ENCODE measurements around the gene KCNMB2. TPM values are rescaled to one million over a fixed set of nuclear protein-coding genes. Genes with fewer than 3 reads are reported as not detected.

KCNMB2 gene
- total RNA-seq, 2 donors from 2014 or later: not detected

DNA sequence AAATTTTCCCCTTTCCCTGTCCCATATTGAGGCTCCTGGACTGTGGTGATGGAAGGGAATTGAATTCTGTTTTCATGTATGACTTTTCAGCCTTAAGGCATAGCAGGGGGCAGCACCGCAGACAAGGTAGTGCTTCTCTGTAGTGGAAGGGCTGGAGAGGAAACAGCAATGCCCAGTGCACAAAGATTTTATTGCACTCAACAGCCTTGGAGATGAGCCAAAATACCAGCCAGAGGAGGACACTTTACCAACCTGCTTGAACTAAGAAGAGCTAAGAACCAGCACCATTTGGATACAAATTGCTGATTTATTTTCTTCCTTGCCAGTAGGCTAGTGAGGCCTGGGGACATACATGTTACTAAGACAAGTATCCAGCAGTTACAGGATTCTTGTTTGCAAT lies 98.7 kb downstream of the KCNMB2 start:
- Histone ChIP-seq H3K9ac (ENCODE audit: extremely low read depth, low read length, poor library complexity, severe bottlenecking) (no peak overlapping the region), H3K27me3 (ENCODE audit: control insufficient read depth, insufficient read depth, low read length, poor library complexity, severe bottlenecking) (no peaks in the 10 kb centered on the region), H3K36me3 (ENCODE audit: control insufficient read depth, insufficient read depth, low read length) (no peaks in the 10 kb centered on the region), H3K27ac (ENCODE audit: low read depth, low read length) (no peak overlapping the region), H3K4me1 (ENCODE audit: control insufficient read depth, insufficient read depth, low read length) (no peaks in the 10 kb centered on the region), H3K9me3 (ENCODE audit: control insufficient read depth, low read length) (peaks cover 17% of the 10 kb centered on the region), H3K4me3 (ENCODE audit: low read length) (no peak overlapping the region)
- H3K27me3 Mint-ChIP-seq (ENCODE audit: insufficient read depth): no peaks in the 10 kb centered on the region
- WGBS, 2 experiments (ENCODE audit: insufficient coverage in 1 of 2, insufficient read length in 1 of 2): 50% methylated on average over 1 of the region's 1 CpG; no CpG with 5 or more reads in 1 of the 2 experiments
- no peaks in the 10 kb centered on the region for H3K36me3 Mint-ChIP-seq (ENCODE audit: low read depth)
- TF ChIP-seq, protein P1, sequence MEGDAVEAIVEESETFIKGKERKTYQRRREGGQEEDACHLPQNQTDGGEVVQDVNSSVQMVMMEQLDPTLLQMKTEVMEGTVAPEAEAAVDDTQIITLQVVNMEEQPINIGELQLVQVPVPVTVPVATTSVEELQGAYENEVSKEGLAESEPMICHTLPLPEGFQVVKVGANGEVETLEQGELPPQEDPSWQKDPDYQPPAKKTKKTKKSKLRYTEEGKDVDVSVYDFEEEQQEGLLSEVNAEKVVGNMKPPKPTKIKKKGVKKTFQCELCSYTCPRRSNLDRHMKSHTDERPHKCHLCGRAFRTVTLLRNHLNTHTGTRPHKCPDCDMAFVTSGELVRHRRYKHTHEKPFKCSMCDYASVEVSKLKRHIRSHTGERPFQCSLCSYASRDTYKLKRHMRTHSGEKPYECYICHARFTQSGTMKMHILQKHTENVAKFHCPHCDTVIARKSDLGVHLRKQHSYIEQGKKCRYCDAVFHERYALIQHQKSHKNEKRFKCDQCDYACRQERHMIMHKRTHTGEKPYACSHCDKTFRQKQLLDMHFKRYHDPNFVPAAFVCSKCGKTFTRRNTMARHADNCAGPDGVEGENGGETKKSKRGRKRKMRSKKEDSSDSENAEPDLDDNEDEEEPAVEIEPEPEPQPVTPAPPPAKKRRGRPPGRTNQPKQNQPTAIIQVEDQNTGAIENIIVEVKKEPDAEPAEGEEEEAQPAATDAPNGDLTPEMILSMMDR (conservative IDR thresholded peaks at IDR 0.05): no peak
- no peak for DNase-seq
- no peak overlapping the region for H3K27ac Mint-ChIP-seq
- no peak overlapping the region for H3K4me3 Mint-ChIP-seq
- H3K4me1 Mint-ChIP-seq: no peaks in the 10 kb centered on the region
- peaks cover 21% of the 10 kb centered on the region for H3K9me3 Mint-ChIP-seq

DNA sequence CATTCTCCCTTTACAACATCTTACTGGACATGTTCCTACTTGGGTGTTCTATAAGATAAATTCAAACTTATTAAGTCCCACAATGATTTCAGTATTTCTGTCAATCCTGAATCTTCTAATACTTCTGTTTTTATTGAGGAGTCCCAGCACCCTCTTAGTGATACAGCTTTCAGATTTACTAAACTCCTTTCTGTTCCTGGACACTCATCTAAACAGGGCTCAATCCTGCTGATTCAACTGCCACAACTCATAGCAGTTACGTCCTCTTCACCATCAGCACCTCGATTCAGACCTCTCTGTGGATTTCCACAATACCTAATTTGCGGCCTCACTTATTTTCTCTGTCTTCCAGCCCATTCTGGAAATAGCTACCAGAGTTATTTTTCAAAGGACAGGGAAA lies 101.6 kb downstream of the KCNMB2 start:
- Histone ChIP-seq H3K27ac (ENCODE audit: low read depth, low read length) (no peak overlapping the region), H3K4me3 (ENCODE audit: low read length) (no peak overlapping the region), H3K9me3 (ENCODE audit: control insufficient read depth, low read length) (peaks cover 11% of the 10 kb centered on the region), H3K4me1 (ENCODE audit: control insufficient read depth, insufficient read depth, low read length) (no peaks in the 10 kb centered on the region), H3K27me3 (ENCODE audit: control insufficient read depth, insufficient read depth, low read length, poor library complexity, severe bottlenecking) (no peaks in the 10 kb centered on the region), H3K36me3 (ENCODE audit: control insufficient read depth, insufficient read depth, low read length) (no peaks in the 10 kb centered on the region), H3K9ac (ENCODE audit: extremely low read depth, low read length, poor library complexity, severe bottlenecking) (no peak overlapping the region)
- no peak overlapping the region for H3K4me3 Mint-ChIP-seq
- no peak overlapping the region for H3K27ac Mint-ChIP-seq
- no peak for DNase-seq
- TF ChIP-seq, protein P1 (conservative IDR thresholded peaks at IDR 0.05): no peak
- peaks cover 12% of the 10 kb centered on the region for H3K9me3 Mint-ChIP-seq
- no peaks in the 10 kb centered on the region for H3K4me1 Mint-ChIP-seq
- no peaks in the 10 kb centered on the region for H3K36me3 Mint-ChIP-seq (ENCODE audit: low read depth)
- H3K27me3 Mint-ChIP-seq (ENCODE audit: insufficient read depth): no peaks in the 10 kb centered on the region
- 91 to 100% methylated on average over 3 of the region's 3 CpGs for whole genome bisulfite sequencing, 2 experiments (ENCODE audit: insufficient coverage in 1 of 2, insufficient read length in 1 of 2)

DNA sequence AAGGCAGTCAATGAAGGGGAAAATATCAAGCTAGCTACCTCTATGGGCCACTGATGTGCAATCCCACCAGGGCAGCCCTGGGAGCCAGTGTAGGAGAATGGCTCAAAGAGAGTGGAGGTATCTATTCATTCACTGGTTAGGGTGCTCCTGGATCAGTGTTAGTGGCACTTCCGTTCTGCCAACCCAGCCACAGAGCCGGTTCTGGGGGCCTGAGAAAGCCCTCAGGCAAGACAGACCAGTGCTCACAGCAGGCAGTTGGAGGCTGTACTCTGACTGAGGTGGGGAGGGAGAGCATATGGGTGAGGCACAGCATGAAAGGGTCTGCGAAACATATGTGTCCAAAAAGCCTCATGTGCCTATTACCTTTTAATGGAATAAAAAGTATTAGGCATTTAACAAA lies 109.3 kb downstream of the KCNMB2 start:
- Histone ChIP-seq H3K27ac (ENCODE audit: low read depth, low read length) (no peak overlapping the region), H3K4me3 (ENCODE audit: low read length) (no peak overlapping the region), H3K9ac (ENCODE audit: extremely low read depth, low read length, poor library complexity, severe bottlenecking) (no peak overlapping the region), H3K36me3 (ENCODE audit: control insufficient read depth, insufficient read depth, low read length) (no peaks in the 10 kb centered on the region), H3K4me1 (ENCODE audit: control insufficient read depth, insufficient read depth, low read length) (no peaks in the 10 kb centered on the region), H3K27me3 (ENCODE audit: control insufficient read depth, insufficient read depth, low read length, poor library complexity, severe bottlenecking) (no peaks in the 10 kb centered on the region), H3K9me3 (ENCODE audit: control insufficient read depth, low read length) (no peaks in the 10 kb centered on the region)
- no peak for DNase-seq
- H3K36me3 Mint-ChIP-seq (ENCODE audit: low read depth): no peaks in the 10 kb centered on the region
- H3K4me3 Mint-ChIP-seq: no peak overlapping the region
- WGBS, 2 experiments (ENCODE audit: insufficient coverage in 1 of 2, insufficient read length in 1 of 2): 91 to 100% methylated on average over 1 to 3 of the region's 3 CpGs
- H3K9me3 Mint-ChIP-seq: no peaks in the 10 kb centered on the region
- no peaks in the 10 kb centered on the region for H3K27me3 Mint-ChIP-seq (ENCODE audit: insufficient read depth)
- H3K4me1 Mint-ChIP-seq: no peaks in the 10 kb centered on the region
- TF ChIP-seq, protein P1 (conservative IDR thresholded peaks at IDR 0.05): no peak
- no peak overlapping the region for H3K27ac Mint-ChIP-seq
